Endometrial microvascular endothelial cells (primary cell): ENCODE data around the gene LSM14B. TPM values are rescaled to one million over a fixed set of nuclear protein-coding genes. Genes with fewer than 3 reads are reported as not detected.
"Not testable (repeated sequence)": the region's sequence is repeated elsewhere in the genome, so short reads cannot be mapped to it uniquely, and the experiment has no call there.

Experiments
- in situ Hi-C: cut with HindIII; loops from 2 replicates; pipeline ENCODE4 v1.10.0; 2017; ENCODE audit warnings: low sequenced_read_pairs, low pct_unique_long_range_greater_than_20kb; ENCODE audit errors: inconsistent ontology term
- total RNA-seq: library from RNA; depleted of rRNA; stranded (reverse); fragments of >200 nt; gene quantifications from one replicate; pipeline ENCODE4 v1.2.3, GENCODE V29; 2015; ENCODE audit errors: inconsistent ontology term

Gene LSM14B
- total RNA-seq, 1 donor from 2014 or later, result 21.2 TPM

DNA sequence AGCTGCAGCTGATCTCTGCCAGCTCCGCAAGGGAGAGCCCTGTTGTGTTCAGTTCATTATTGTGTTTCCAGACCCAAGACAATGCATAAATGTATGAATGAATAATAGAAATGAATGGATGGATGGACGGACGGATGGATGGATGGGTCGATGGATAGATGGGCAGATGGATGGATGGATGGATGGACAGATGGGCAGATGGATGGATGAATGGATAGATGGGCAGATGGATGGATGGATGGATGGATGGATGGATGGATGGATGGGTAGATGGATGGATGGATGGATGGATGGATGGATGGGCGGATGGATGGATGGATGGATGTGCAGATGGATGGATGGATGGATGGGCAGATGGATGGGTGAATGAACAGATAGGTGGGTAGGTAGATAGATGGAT, 16.7 kb upstream of the LSM14B start:
- in situ Hi-C loops, result no loop called here

- in situ Hi-C loops, result no loop called here
Measured at GRCh38 chr20:62111148-62111547, 11.1 kb upstream of the LSM14B start.

- in situ Hi-C loops, result no loop called here
Measured at GRCh38 chr20:62112368-62112767, 9.9 kb upstream of the LSM14B start.

DNA sequence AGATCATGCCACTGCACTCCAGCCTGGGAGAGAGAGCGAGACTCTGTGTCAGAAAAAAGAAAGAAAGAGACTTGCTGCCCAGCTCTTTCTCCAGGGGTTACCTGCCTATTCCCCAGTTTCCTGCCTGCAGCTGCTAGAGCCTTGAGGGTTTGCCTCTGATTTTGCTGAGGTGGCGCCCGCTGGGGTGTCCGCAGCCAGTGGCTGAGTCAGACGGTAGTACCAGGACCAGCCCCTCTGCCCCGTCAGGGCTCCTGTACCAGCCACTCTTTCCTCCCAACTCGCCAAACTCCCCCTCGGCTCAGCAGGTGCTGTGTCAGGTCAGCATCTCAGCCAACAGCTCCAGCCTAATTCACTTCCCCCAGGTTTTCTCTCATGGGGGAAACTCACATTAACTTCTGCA, 7.4 kb upstream of the LSM14B start:
- in situ Hi-C loops, result no loop called here

DNA sequence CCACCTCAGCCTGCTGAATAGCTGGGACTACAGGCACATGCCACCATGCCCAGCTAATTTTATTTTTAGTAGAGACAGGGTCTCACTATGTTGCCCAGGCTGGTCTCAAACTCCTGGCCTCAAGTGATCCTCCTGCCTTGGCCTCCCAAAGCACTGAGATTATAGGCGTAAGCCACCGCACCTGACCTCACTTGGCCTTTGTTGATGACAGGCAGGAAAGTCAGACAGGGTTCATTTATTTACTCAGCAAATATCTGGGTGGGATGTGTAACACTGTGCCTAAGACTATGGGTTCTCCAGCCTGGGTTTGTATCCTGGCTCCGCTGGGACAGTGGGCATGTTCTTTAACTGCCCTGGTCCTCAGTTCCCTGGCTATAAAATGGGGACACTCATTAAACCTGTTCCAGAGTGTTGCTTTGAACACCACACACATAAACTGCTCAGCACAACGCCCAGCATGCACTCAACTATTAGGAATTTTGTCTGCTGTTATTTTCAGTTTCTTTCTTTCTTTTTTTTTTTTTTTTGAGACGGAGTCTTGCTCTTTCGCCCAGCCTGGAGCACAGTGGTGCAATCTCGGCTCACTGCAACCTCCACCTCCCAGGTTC, 6.4 kb upstream of the LSM14B start:
- in situ Hi-C loops, result not testable (repeated sequence)

- in situ Hi-C loops, result no loop called here
Measured at GRCh38 chr20:62116558-62117361, 5.5 kb upstream of the LSM14B start.

DNA sequence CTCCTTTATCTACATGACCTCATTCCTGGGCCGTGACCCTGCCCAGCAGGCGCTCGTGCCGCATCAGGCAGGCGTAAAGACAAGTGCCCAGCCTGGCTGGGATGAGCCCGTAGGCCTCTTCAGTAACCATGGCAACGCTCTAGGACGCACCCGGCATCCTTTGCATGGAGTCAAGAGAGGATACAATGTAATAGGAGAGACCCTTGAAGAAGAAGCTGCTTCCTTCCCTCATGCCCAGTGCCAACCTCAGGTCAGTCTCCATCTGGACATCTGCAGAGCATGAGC, 5.0 kb upstream of the LSM14B start:
- in situ Hi-C loops, result no loop called here

DNA sequence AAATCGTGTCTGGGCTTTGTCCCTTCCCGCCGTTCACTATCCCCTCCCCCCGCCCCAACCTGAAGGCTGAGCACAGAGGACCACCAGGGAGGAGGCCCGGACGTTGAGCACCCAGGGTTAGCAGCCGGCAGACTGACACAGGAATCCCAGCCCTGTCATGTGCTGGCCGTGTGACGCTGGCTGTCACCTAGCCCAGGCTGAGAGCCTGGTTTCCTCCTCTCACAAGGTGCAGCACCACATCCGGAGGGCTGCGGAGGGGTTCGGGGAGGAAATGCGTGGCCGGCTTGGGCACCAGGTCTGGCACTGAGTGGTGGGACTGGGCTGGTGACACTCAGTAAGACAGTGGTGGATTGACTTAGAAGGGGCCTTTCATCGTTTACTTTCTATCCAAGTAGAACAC, 4.6 kb upstream of the LSM14B start:
- in situ Hi-C loops, result no loop called here

DNA sequence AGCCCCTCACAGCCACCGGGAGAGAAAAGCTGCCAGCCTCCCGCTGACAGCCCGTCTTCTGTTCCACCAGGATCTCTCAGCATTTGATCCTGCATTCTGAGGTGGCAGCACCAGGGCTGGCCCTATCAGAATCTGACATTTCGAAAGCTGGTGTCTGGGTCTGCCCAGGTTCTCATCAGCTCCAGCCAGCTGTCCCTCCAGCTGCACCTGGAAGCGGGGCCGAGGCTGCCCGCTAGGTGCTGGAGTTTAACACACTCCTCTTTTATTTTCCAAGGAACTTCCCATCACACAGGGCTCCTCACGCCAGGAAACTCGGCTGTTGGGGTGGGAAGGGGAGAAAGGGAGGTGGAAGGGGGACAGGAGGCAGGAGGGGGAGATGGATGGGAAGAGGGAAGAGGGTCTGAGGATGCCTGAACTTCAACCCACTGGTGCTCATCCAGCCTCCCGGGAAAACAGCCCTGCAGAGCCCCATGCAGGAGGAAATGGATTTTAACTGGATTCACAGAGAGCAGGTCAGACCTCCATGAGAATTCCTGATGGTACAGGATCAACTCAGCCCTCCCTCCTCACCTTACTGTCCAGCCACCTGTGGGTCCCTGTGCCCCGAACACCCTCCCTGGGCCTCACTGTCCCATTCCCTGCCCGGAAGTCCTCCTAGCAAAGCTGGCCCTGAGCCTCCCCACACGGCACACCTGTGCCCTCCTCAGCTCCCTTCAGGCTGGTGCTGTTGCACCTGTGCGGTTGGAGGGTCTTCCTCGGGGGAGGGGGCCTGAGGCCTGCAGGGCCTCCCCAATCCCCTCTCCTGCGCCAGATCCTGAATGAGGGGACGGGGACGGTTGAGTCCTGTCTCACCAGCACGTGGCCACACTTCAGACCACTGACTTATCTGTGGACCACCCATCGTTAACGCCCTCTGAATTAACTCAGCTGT, 3.9 kb upstream of the LSM14B start:
- in situ Hi-C loops, result no loop called here

DNA sequence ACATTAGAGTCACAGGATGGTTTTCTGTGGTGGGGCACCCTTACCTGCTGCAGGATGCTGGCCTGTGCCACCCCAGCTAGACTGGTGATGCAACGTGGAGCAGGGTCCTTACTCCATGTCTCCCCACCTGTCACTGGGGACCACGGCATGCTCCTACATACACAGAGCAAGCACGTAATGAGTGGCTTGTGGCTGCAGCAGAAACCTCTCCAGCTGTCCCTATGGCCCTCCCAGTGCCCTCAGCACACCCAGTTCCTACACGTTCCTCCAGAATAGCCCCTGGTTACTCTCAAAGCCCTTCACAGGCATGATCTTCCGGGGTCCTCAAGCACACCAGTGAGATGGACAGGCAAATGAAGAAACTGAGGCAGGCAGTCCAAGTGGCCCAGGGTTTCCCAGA, 3.2 kb upstream of the LSM14B start:
- in situ Hi-C loops, result no loop called here

DNA sequence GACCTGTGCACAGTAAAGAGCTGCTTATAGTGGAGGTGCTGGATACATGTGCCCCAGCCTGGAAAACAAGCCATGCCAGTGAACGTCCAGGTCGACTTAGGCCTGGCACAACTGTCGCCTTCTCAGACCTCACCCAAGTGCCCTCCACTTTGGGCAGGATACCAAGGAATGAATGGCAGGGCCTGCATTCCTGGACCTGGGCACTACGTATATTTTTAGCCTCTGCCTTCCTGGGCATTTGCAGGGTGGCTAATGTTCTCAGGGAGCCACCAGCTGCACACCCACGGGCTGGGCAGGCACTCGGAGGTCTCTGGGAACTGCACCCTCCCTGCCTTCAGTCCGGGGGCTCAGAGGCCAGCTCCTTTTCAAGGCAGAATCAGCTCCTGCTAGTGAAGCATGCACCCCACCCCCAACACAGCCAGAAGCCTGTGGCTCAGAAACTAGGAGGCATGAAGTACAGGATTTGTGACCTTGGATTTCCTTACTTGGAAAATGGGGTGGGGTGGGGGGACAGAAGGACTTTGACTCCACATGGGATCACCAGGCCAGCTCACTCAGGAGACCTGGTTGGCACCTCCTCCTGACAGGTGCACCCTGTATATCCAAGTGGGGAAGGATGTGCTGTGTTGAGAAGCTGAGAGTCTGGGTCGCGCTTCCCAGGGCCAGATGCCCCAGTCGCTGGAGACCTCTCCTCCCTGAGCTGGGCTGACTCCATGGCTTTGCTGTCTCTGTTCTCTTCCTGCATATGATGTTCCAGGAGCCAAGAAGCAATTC, 2.5 kb upstream of the LSM14B start:
- in situ Hi-C loops, result no loop called here

DNA sequence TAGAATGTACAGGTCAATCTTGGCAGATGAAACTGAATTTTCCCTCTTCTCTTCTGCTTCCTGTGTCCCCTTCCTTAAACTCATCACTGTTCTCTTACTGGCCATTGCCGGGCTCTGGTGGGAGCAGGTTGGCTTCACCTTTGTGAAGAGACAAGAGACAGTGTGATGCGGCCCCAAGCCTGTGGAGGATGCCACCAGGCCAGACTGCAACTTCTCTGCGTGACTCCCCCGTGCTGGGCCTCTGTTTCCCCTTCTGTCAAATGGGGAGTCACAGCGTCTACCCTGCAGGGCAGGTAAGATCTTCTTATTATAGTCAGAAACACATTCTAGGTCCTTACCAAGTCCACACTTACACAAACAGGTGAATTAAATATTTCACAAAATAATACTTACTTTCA, 1.9 kb upstream of the LSM14B start:
- in situ Hi-C loops, result no loop called here

GRCh38 chr20:62120990-62121775, 1.1 kb upstream of the LSM14B start:
- in situ Hi-C loops, result no loop called here

- in situ Hi-C loops, result no loop called here
Measured at GRCh38 chr20:62122654-62123449, 577 bp downstream of the LSM14B start.

- in situ Hi-C loops, result no loop called here
Measured at GRCh38 chr20:62123450-62124118, 1.3 kb downstream of the LSM14B start.

DNA sequence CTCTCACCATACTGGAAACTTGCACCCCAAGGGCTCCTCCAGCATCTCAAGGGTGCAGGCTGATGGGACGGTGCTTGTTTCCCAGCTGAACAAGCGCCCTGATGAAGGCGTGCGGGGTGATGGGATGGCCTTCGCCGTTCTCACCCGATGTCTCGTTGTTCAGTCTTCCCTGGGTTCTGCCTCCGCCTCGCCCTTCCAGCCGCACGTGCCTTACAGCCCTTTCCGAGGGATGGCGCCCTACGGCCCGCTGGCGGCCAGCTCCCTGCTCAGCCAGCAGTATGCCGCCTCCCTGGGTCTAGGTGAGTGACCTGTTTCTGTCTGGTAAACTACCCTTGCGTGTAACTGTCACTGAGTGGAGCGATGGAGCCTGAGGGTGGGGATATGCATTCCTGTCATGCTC, 3.9 kb downstream of the LSM14B start:
- in situ Hi-C loops, result no loop called here

GRCh38 chr20:62127799-62128198, 5.5 kb downstream of the LSM14B start:
- in situ Hi-C loops, result no loop called here
